Sigmoid colon (tissue), 7 donors: ENCODE data around the gene RFPL3. TPM values are rescaled to one million over a fixed set of nuclear protein-coding genes. Genes with fewer than 3 reads are reported as not detected.

Experiments
- DNase-seq: peaks from one replicate; pipeline ENCODE4 v3.0.0-alpha.2; 2019
- H3K27ac ChIP-seq, 4 donors: fragments of 200-600 bp; sonication (generic); one replicate each; pipeline ENCODE4 v1.5.1; 2016 to 2019; ENCODE audit warnings: mild to moderate bottlenecking in 1 of 4
- H3K27me3 ChIP-seq, 3 donors: fragments of 200-600 bp; sonication (generic); one replicate each; pipeline ENCODE4 v1.5.1; 2019; ENCODE audit warnings: mild to moderate bottlenecking in 1 of 3
- H3K36me3 ChIP-seq, 4 donors: fragments of 200-600 bp; sonication (generic); one replicate each; pipeline ENCODE4 v1.5.1; 2016 to 2019
- H3K4me1 ChIP-seq, 4 donors: fragments of 200-600 bp; sonication (generic); one replicate each; pipeline ENCODE4 v1.5.1; 2017 to 2019
- H3K4me3 ChIP-seq, 4 donors: fragments of 200-600 bp; sonication (generic); one replicate each; pipeline ENCODE4 v1.5.1; 2017 to 2019; ENCODE audit warnings: mild to moderate bottlenecking in 2 of 4, moderate library complexity in 1 of 4
- H3K9me3 ChIP-seq, 4 donors: fragments of 200-600 bp in 3 of 4; sonication (generic) in 3 of 4; one replicate each; pipeline versions ENCODE4 v1.5.1 to v1.6.1; 2013 to 2019
- EP300 ChIP-seq, 4 donors: sonication (generic); formaldehyde crosslinking; IDR thresholded peaks; one replicate each; pipeline ENCODE4 v1.6.1; 2017; ENCODE audit warnings: antibody characterized with exemption in 4 of 4
- POLR2A ChIP-seq, 2 donors: fragments of 450-650 bp; IDR thresholded peaks; one replicate each; pipeline ENCODE4 v1.6.1; 2016; ENCODE audit warnings: antibody characterized with exemption in 2 of 2, mild to moderate bottlenecking in 2 of 2, moderate library complexity in 2 of 2
- POLR2AphosphoS5 ChIP-seq, 4 donors: sonication (generic); formaldehyde crosslinking; IDR thresholded peaks; one replicate each; pipeline ENCODE4 v1.6.1; 2017; ENCODE audit warnings: antibody characterized with exemption in 4 of 4
- WGBS, 2 donors: extraction: QIAGEN DNeasy Blood & Tissue Kit; methylation state at CpG; one replicate each; pipeline ENCODE4 v1.1.7; 2013; 5-methylcytosine and 5-hydroxymethylcytosine counted together
- intact Hi-C: fragments of 100-400 bp; cut with DNase I; formaldehyde crosslinking; loops from one replicate; pipeline ENCODE4 v1.15.1; 2023
- polyA plus RNA-seq, 3 donors: library from polyadenylated mRNA; stranded (reverse); fragments of 200-250 nt; gene quantifications; one replicate each; pipeline ENCODE4 v1.2.3, GENCODE V29; 2013
- total RNA-seq, 4 donors: library from RNA; depleted of rRNA; stranded (reverse); fragments of >200 nt; gene quantifications; one replicate each; pipeline ENCODE4 v1.1.0, GENCODE V29; 2016
- TF ChIP-seq, protein P1 (sequence below), 4 experiments: fragments of 450-650 bp in 3 of 4; fragments of 200-600 bp in 1 of 4; IDR thresholded peaks; one replicate each; pipeline ENCODE4 v1.5.1; 2016 to 2019; ENCODE audit warnings: antibody characterized with exemption in 4 of 4, mild to moderate bottlenecking in 3 of 4, moderate library complexity in 2 of 4
- donor health status: healthy with polysubstance abuse.
- donor health status: Bipolar disorder and iron deficiency.
- donor health status: healthy.

The RFPL3 gene
- total and polyA plus RNA-seq, 7 donors, result not detected

DNA sequence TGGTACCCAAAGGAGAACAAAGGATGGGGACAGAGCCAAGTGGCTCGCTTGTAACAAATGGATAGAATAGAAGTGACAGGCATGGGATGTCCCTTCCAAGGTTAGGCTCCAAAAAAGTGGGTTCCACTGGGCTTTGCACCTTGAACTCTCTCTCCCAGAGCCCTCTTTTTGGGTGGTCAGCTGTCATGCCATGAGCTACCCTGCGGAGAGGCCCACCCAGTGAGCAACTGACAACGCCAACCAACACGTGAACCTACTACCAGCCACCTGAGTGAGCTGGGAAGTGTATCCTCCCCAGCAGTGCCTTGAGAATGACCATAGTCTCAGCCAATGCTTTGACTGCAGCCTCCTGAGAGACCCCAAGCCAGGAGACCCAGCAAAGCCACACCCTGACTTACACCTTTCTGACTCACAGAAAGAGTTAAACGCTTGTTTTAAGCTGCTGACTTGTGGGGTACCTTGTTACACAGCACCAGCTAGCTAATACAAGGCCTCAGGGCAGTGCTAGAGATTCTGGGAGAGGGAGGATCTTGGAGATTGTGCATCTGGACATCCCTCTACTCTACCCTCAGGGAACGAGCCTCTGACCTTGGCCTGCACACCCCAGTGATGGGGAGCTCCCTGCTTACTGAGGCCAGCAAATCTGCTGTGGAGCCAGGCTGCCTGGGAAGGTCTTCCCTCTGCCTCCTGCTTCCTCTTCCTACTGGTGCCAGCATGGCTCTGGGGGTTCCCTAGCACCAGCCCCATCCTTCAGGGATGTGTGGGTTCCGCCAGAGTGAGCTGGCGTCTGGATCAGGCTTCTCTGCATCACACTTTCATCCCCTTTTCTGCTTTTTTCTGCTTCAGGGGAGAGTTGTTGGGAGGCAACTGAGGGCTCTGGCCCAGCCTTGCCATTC is 29.1 kb upstream of the RFPL3 start:
- intact Hi-C loops, result no loop called here
- Histone ChIP-seq H3K27me3 (peaks cover 0 to 4% (median 0%) of the 10 kb centered on the region in 3 donors), H3K27ac (no peak overlapping the region), H3K4me3 (no peak overlapping the region), H3K4me1 (no peaks in the 10 kb centered on the region), H3K36me3 (no peaks in the 10 kb centered on the region), H3K9me3 (no peaks in the 10 kb centered on the region)
- DNase-seq, result no peak
- 88 to 90% methylated on average over 8 of the region's 8 CpGs for WGBS, 2 donors
- TF ChIP-seq EP300 (IDR thresholded peaks at IDR 0.05) (no peak), POLR2A (IDR thresholded peaks at IDR 0.05) (no peak), POLR2AphosphoS5 (IDR thresholded peaks at IDR 0.05) (no peak)
- TF ChIP-seq, protein P1, sequence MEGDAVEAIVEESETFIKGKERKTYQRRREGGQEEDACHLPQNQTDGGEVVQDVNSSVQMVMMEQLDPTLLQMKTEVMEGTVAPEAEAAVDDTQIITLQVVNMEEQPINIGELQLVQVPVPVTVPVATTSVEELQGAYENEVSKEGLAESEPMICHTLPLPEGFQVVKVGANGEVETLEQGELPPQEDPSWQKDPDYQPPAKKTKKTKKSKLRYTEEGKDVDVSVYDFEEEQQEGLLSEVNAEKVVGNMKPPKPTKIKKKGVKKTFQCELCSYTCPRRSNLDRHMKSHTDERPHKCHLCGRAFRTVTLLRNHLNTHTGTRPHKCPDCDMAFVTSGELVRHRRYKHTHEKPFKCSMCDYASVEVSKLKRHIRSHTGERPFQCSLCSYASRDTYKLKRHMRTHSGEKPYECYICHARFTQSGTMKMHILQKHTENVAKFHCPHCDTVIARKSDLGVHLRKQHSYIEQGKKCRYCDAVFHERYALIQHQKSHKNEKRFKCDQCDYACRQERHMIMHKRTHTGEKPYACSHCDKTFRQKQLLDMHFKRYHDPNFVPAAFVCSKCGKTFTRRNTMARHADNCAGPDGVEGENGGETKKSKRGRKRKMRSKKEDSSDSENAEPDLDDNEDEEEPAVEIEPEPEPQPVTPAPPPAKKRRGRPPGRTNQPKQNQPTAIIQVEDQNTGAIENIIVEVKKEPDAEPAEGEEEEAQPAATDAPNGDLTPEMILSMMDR (IDR thresholded peaks at IDR 0.05), result no peak

DNA sequence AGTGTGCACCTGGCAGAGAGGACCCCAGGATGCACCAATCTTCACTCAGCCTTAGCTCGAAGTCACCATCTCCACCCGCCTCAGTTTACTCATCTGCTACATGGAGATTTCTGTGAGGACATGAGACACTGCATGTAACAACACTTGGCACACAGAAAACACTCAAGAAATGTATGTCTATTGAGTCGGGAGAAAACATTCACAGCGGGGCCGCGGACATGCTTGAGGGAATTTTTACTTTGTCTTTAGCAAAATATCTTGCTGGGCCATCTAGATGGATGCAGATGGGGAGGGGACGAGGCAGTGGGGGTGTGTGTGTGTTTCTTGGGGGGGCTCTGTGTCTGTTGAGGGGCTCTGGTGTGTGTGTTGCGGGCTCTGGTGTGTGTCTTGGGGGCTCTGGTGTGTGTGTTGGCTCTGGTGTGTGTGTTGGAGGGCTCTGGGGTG is 28.4 kb upstream of the RFPL3 start:
- Histone ChIP-seq H3K27me3 (peaks cover 0 to 7% (median 0%) of the 10 kb centered on the region in 3 donors), H3K9me3 (no peaks in the 10 kb centered on the region), H3K4me1 (no peaks in the 10 kb centered on the region), H3K4me3 (no peak overlapping the region), H3K36me3 (no peaks in the 10 kb centered on the region), H3K27ac (no peak overlapping the region)
- intact Hi-C loops, result no loop called here
- no peak for DNase-seq
- 87 to 92% methylated on average over 8 of the region's 8 CpGs for whole genome bisulfite sequencing, 2 donors
- TF ChIP-seq POLR2AphosphoS5 (IDR thresholded peaks at IDR 0.05) (no peak), POLR2A (IDR thresholded peaks at IDR 0.05) (no peak), EP300 (IDR thresholded peaks at IDR 0.05) (no peak)
- TF ChIP-seq, protein P1 (IDR thresholded peaks at IDR 0.05), result no peak

DNA sequence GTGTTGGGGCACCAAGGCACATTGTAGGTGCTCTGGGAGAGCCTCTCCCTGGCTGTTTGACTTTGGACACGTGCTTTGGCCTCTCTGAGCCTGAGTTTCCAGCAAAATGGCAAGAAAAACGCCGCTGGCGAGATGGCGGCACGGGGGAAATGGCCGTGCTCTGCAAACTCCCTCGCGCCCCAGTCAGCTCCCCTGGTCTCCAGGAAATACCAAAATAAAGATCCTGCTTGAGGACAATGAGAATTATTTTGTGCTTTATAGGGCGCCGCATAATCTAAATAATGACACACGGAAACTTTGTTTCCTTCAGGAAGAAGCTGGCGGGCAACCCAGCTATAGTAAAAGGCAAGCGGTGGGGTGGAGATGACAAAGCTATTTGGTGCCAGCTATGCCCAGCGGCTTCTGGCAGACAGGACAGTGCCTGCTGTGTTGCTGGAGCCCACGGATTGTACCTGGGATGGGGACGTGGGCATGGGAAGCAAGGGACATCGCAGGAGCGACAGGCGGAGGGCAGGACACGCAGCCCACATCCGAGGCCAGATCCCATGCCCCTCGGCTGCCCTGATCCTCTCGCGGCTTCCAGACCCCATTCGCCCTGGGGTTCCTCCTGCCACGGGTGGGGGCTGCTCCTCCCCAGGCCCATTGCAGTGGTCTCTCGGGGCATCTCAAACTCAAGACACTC is 26.3 kb upstream of the RFPL3 start:
- no peak for TF ChIP-seq POLR2A (IDR thresholded peaks at IDR 0.05)
- no peak for TF ChIP-seq POLR2AphosphoS5 (IDR thresholded peaks at IDR 0.05)
- TF ChIP-seq, protein P1 (IDR thresholded peaks at IDR 0.05), result no peak
- no peak for TF ChIP-seq EP300 (IDR thresholded peaks at IDR 0.05)
- no peak overlapping the region for H3K4me3 ChIP-seq
- H3K27ac ChIP-seq, result no peak overlapping the region
- WGBS, 2 donors, result 82 to 85% methylated on average over 28 of the region's 28 CpGs
- H3K36me3 ChIP-seq, result no peaks in the 10 kb centered on the region
- H3K9me3 ChIP-seq, result no peaks in the 10 kb centered on the region
- H3K4me1 ChIP-seq, result peaks cover 0 to under 1% (median 0%) of the 10 kb centered on the region in 4 donors
- intact Hi-C loops, result no loop called here
- peaks cover 0 to 7% (median 0%) of the 10 kb centered on the region in 3 donors for H3K27me3 ChIP-seq
- DNase-seq, result no peak

DNA sequence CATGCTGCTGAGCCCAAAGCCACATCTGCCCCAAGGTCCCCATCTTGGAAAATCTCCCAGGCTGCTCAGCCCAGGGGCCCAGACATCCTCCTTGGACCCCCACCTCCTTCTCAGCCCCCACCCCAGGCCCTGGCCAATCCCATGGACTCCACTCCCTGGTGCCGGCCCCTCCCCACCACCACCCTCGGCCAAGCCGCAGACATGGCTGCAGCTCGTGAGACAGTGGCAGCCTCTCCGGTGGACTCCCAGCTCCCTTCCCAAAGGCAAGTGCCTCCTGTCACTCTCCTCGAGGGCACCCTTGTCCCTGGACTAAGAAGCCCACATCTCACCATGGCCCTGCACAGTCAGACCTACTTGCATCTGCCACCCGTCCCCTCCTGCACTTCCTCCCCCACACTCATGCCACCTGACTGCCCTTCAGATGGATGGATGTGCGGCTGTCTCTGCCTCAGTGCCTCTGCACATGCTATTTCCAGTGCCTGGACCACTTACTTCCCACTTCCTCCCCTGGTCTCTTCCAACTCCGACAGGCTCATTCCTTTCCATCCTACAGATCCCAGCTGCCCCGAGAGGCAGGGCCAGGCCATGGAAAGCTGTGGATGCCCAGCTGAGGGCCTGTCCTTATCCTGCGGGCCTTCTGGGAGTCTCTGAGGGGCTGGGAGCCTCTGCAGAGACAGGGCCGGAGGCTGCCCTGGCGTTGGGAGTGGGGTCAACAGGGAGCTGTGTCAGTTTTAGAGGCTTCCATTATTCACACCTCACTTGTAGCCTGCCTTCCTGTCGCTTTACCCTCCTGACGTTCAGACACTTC is 25.5 kb upstream of the RFPL3 start:
- Histone ChIP-seq H3K27me3 (peaks cover 0 to 7% (median 0%) of the 10 kb centered on the region in 3 donors), H3K27ac (no peak overlapping the region), H3K9me3 (no peaks in the 10 kb centered on the region), H3K4me3 (no peak overlapping the region), H3K4me1 (peaks cover 0 to 8% (median 0%) of the 10 kb centered on the region in 4 donors), H3K36me3 (no peaks in the 10 kb centered on the region)
- WGBS, 2 donors, result 68 to 72% methylated on average over 15 of the region's 15 CpGs
- no peak for TF ChIP-seq POLR2A (IDR thresholded peaks at IDR 0.05)
- TF ChIP-seq, protein P1 (IDR thresholded peaks at IDR 0.05), result no peak
- TF ChIP-seq POLR2AphosphoS5 (IDR thresholded peaks at IDR 0.05), result no peak
- no peak for TF ChIP-seq EP300 (IDR thresholded peaks at IDR 0.05)
- intact Hi-C loops, result no loop called here
- no peak for DNase-seq
